22Rv1 (cell line): ENCODE measurements around the gene PRR20G.

ENCODE experiments used
- H3K27ac ChIP-seq: fragments of 450-650 bp; 2 replicates; pipeline ENCODE4 v1.5.1; 2017
- CTCF ChIP-seq: fragments of 450-650 bp; IDR thresholded peaks from 2 replicates; pipeline ENCODE4 v1.5.1; 2017; ENCODE audit warnings: mild to moderate bottlenecking
- ZFX ChIP-seq: fragments of 450-650 bp; IDR thresholded peaks from 2 replicates; pipeline ENCODE4 v1.6.1; 2017; ENCODE audit warnings: antibody characterized with exemption, borderline replicate concordance

PRR20G gene

GRCh38 chr3:127253491-127253890, 34.4 kb downstream of the PRR20G start:
- H3K27ac ChIP-seq: no peak overlapping the region
- TF ChIP-seq ZFX (no peak), CTCF (no peak)

- TF ChIP-seq ZFX (no peak), CTCF (no peak)
- no peak overlapping the region for H3K27ac ChIP-seq
Measured at GRCh38 chr3:127252446-127252845, 35.4 kb downstream of the PRR20G start.

DNA sequence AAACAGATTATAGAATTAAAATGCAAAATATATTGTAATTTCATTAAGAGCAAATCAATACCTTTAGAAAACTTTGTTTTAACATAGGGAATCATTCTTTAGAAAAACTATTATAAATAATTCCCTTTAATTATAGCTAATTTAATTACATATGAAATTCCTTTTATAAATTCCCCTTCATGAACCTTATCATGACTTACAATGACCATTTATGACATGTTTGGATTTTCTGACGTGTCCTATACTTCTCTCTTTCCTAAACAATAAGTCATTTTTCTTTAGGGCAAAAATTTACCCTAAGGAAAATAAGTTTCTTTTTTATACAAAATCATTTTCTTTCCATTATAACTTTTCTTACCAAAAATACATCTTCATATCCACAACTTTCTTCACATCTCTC, 37.8 kb downstream of the PRR20G start:
- H3K27ac ChIP-seq: no peak overlapping the region
- TF ChIP-seq ZFX (no peak), CTCF (no peak)

- TF ChIP-seq CTCF (no peak), ZFX (no peak)
- no peak overlapping the region for H3K27ac ChIP-seq
Measured at GRCh38 chr3:127247292-127247691, 40.6 kb downstream of the PRR20G start.

DNA sequence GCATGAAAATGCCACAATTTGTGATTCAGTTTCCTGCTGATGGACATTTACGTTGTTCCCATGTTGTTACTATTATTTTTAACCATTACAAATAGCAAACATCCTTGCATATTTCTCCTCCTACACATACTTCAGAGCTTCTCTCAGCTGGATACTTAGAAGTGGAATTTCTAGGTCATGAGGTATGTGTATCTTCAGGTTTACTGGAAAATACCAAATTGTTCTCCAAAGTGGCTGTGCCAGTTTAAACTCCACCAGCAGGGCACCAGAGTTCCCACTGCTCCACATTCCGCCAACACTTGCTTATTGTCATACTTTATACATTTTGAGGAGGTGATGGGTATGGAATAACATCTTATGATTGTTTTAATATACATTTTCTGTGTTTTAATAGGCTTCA, 49.2 kb downstream of the PRR20G start:
- H3K27ac ChIP-seq: no peak overlapping the region
- TF ChIP-seq ZFX (no peak), CTCF (no peak)

DNA sequence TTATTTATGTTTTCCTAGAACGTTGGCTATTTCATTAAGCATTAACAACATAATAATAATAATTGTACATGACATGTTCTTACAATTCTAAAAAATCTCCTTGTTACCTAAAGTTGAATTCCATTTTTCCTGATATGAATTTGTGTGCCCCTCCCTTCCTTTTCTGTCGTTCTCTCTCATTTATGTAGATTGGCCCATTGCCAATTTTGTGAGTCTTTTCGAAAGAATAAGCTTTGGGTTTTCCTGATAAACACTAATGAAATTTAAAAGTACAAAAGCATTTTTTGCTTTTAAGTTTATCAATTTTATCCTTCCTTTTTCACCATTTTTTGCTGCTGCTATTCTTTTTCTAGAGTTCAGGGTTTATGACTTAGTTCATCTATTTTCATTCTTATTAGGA, 50.0 kb downstream of the PRR20G start:
- H3K27ac ChIP-seq: no peak overlapping the region
- no peak for TF ChIP-seq CTCF

GRCh38 chr3:127235706-127236105, 52.1 kb downstream of the PRR20G start:
- TF ChIP-seq ZFX (no peak), CTCF (no peak)
- H3K27ac ChIP-seq: no peak overlapping the region
